Endothelial cell of umbilical vein (primary cell): ENCODE data around the gene BPI. TPM values are rescaled to one million over a fixed set of nuclear protein-coding genes. Genes with fewer than 3 reads are reported as not detected.

Experiments
- BruUV-seq: library from RNA; stranded (reverse); fragments of 400-500 nt; replicated peaks from 2 replicates; lab custom pipeline; 2021; lab: Mats Ljungman, UMichigan
- CTCF ChIA-PET: fragments of 300-600, 350-600 bp; sonication (Branson Sonifier 250); formaldehyde crosslinking; loops from one replicate; lab custom pipeline; 2021; ENCODE audit warnings: antibody characterized with exemption, inconsistent platforms; lab: Charles Lee
- POLR2A ChIA-PET: fragments of 300-600, 350-600 bp; sonication (Branson Sonifier 250); formaldehyde crosslinking; loops from one replicate; lab custom pipeline; 2021; ENCODE audit warnings: antibody characterized with exemption, inconsistent platforms; lab: Charles Lee
- DNase-seq: peaks from one replicate; pipeline ENCODE4 v3.0.0-alpha.2; 2011; ENCODE audit warnings: low read depth, low spot score
- FAIRE-seq: peaks from 2 replicates; lab custom pipeline; 2011; peaks lifted over from hg19 to GRCh38; lab: Jason Lieb, UNC
- H2AFZ ChIP-seq: 2 replicates; pipeline ENCODE4 v1.6.0; 2012; ENCODE audit warnings: low read depth, low read length, control low read depth, inconsistent platforms
- H3K27ac ChIP-seq: 2 replicates; pipeline ENCODE4 v1.5.1; 2011; ENCODE audit warnings: low read depth, mild to moderate bottlenecking, control low read depth, low read length, moderate library complexity; ENCODE audit not compliant: insufficient read depth
- H3K27me3 ChIP-seq, 2 experiments: 2 replicates each; pipeline versions ENCODE4 v1.6.0 to v1.6.1; 2011; ENCODE audit warnings: low read length in 2 of 2, mixed read lengths in 1 of 2; ENCODE audit not compliant: control insufficient read depth in 2 of 2, insufficient read depth in 2 of 2
- H3K36me3 ChIP-seq, 2 experiments: 2 replicates in 1 of 2; 3 replicates in 1 of 2; pipeline ENCODE4 v1.5.1; 2011; ENCODE audit warnings: low read length in 2 of 2, mild to moderate bottlenecking in 1 of 2, moderate library complexity in 1 of 2; ENCODE audit not compliant: control insufficient read depth in 2 of 2, insufficient read depth in 2 of 2; ENCODE audit errors: extremely low read depth in 1 of 2
- H3K4me1 ChIP-seq: 3 replicates; pipeline ENCODE4 v1.5.1; 2011; ENCODE audit warnings: mild to moderate bottlenecking, low read length; ENCODE audit not compliant: control insufficient read depth, insufficient read depth; ENCODE audit errors: extremely low read depth
- H3K4me2 ChIP-seq: 2 replicates; pipeline ENCODE4 v1.6.1; 2011; ENCODE audit warnings: low read length, control low read depth, mixed read lengths; ENCODE audit not compliant: insufficient read depth
- H3K4me3 ChIP-seq, 3 experiments: fragments of 200-600 bp in 1 of 3; sonication (generic), shearing (Covaris generic) in 1 of 3; replicated peaks in 1 of 3; 2 replicates each; pipeline ENCODE4 v1.5.1; 2011 to 2016; ENCODE audit warnings: control low read depth in 3 of 3, low read length in 3 of 3, mild to moderate bottlenecking in 2 of 3, inconsistent platforms in 1 of 3, low read depth in 1 of 3, moderate library complexity in 1 of 3; ENCODE audit not compliant: insufficient read depth in 1 of 3
- H3K79me2 ChIP-seq: 2 replicates; pipeline ENCODE4 v1.6.0; 2012; ENCODE audit warnings: low read length, inconsistent platforms; ENCODE audit not compliant: control insufficient read depth, insufficient read depth
- H3K9ac ChIP-seq: replicated peaks from 2 replicates; pipeline ENCODE3; 2011; ENCODE audit warnings: low read length, control low read depth; ENCODE audit not compliant: insufficient read depth; ENCODE audit errors: extremely low read depth
- H3K9me1 ChIP-seq: replicated peaks from 3 replicates; pipeline ENCODE4 v1.6.0; 2011; ENCODE audit warnings: mild to moderate bottlenecking, low read length; ENCODE audit not compliant: control insufficient read depth, insufficient read depth; ENCODE audit errors: extremely low read depth
- H3K9me3 ChIP-seq: replicated peaks from 2 replicates; pipeline ENCODE4 v1.5.1; 2012; ENCODE audit warnings: low read length, inconsistent platforms; ENCODE audit not compliant: control insufficient read depth, insufficient read depth
- H4K20me1 ChIP-seq: replicated peaks from 2 replicates; pipeline ENCODE3; 2011; ENCODE audit warnings: mild to moderate bottlenecking, low read length; ENCODE audit not compliant: control insufficient read depth, insufficient read depth; ENCODE audit errors: extremely low read depth
- CTCF ChIP-seq, 2 donors: IDR thresholded peaks; 1 replicate in 1 of 2; 2 replicates in 1 of 2; pipeline ENCODE4 v1.5.1; 2011; ENCODE audit warnings: low read length in 2 of 2, mild to moderate bottlenecking in 2 of 2, moderate library complexity in 2 of 2, control low read depth in 1 of 2, inconsistent platforms in 1 of 2, low read depth in 1 of 2; ENCODE audit not compliant: insufficient read depth in 1 of 2; ENCODE audit errors: extremely low read depth in 1 of 2
- EZH2 ChIP-seq: IDR thresholded peaks from 2 replicates; pipeline ENCODE4 v1.6.1; 2012; ENCODE audit warnings: borderline replicate concordance, low read depth, mild to moderate bottlenecking, moderate library complexity, low read length, inconsistent platforms; ENCODE audit not compliant: severe bottlenecking
- FOS ChIP-seq: IDR thresholded peaks from 2 replicates; pipeline ENCODE4 v1.6.1; 2011; ENCODE audit warnings: mild to moderate bottlenecking, low read length, moderate library complexity, borderline replicate concordance; ENCODE audit not compliant: insufficient read depth
- GATA2 ChIP-seq: IDR thresholded peaks from 2 replicates; pipeline ENCODE4 v1.7.0; 2011; ENCODE audit warnings: low read depth, mild to moderate bottlenecking, moderate library complexity, mixed read lengths, low read length; ENCODE audit not compliant: insufficient read length, insufficient read depth
- JUN ChIP-seq: IDR thresholded peaks from 2 replicates; pipeline ENCODE4 v1.6.1; 2011; ENCODE audit warnings: borderline replicate concordance, low read depth; ENCODE audit not compliant: insufficient read length, insufficient read depth
- MAX ChIP-seq: IDR thresholded peaks from 2 replicates; pipeline ENCODE4 v1.6.1; 2011; ENCODE audit not compliant: insufficient read depth, insufficient read length
- MYC ChIP-seq: IDR thresholded peaks from one replicate; pipeline ENCODE4 v1.6.1; 2011; ENCODE audit warnings: mild to moderate bottlenecking, low read depth, low read length
- POLR2A ChIP-seq: IDR thresholded peaks from 2 replicates; pipeline ENCODE4 v1.6.1; 2012; ENCODE audit warnings: low read depth, mild to moderate bottlenecking, control low read depth, low read length
- POLR2AphosphoS5 ChIP-seq: IDR thresholded peaks from 2 replicates; pipeline ENCODE4 v1.6.1; 2012; ENCODE audit warnings: low read depth, mild to moderate bottlenecking, control low read depth, low read length, moderate library complexity; ENCODE audit not compliant: insufficient read depth
- dilution Hi-C: fragments of 300-500 bp; cut with MboI; formaldehyde crosslinking; loops from one replicate; pipeline ENCODE4 v1.15.0; 2019; ENCODE audit warnings: low sequenced_read_pairs; ENCODE audit not compliant: extremely low pct_ligation_motif_present
- intact Hi-C: fragments of 100-400 bp; cut with micrococcal nuclease; formaldehyde crosslinking; loops from one replicate; pipeline ENCODE4 v1.10.0; 2022
- polyA plus RNA-seq, 4 experiments: library from polyadenylated mRNA; depleted of rRNA in 3 of 4; stranded (reverse) in 3 of 4; unstranded in 1 of 4; fragments of >200 nt; gene quantifications; 2 replicates each; pipeline versions ENCODE4 v1.2.1 to v1.2.3, GENCODE V29; 2011 to 2012; ENCODE audit warnings: missing spikeins in 1 of 4
- total RNA-seq: library from RNA; stranded (reverse); gene quantifications from 2 replicates; pipeline ENCODE4 v1.2.3, GENCODE V29; 2021

BPI gene
- total and polyA plus RNA-seq, 2 donors (not counting 3 experiments of a cell fraction or from before 2014, with no cell fraction given): not detected

GRCh38 chr20:38307371-38308046 is 3.6 kb downstream of the BPI start:
- Histone ChIP-seq H3K27me3 (peaks cover 0 to 7% of the 10 kb centered on the region in 2 experiments), H2AFZ (no peak overlapping the region), H3K4me2 (no peak overlapping the region), H3K4me1 (no peaks in the 10 kb centered on the region), H3K9me3 (no peaks in the 10 kb centered on the region), H3K27ac (no peak overlapping the region), H3K9me1 (no peaks in the 10 kb centered on the region), H3K9ac (no peak overlapping the region), H4K20me1 (no peaks in the 10 kb centered on the region), H3K36me3 (no peaks in the 10 kb centered on the region), H3K79me2 (no peaks in the 10 kb centered on the region), H3K4me3 (no peak overlapping the region)
- CTCF ChIA-PET: interaction anchor here (1.2 to 9.2 kb wide), 6 partner anchors 8 to 80 kb away, joined by 3 to 204 read pairs (median 4); no protein-coding TSS in a partner anchor
- intact Hi-C loops (no loop called here), dilution Hi-C loops (no loop called here)
- FAIRE-seq (no peak), DNase-seq (no peak)
- BruUV-seq: no TSS peak
- TF ChIP-seq EZH2 (no peak), GATA2 (no peak), CTCF (IDR thresholded peaks at IDR 0.05; ENCODE audit: extremely low read depth in 1 of 2, insufficient read depth in 1 of 2, low read depth in 1 of 2, low read length in 2 of 2) (no peak), FOS (no peak), MAX (no peak), MYC (no peak), POLR2A (no peak), POLR2AphosphoS5 (no peak), JUN (no peak)
- POLR2A ChIA-PET: no interaction called here
